ENCODE data around the gene GP1BB. TPM values are rescaled to one million over a fixed set of nuclear protein-coding genes. Genes with fewer than 3 reads are reported as not detected.
A peak's percentile ranks its signal among the peaks of the same experiment; 100 is the strongest.

GP1BB gene
- total RNA-seq, 4 donors from 2014 or later, result 3.3 to 5.9 (median 4.7) TPM

DNA sequence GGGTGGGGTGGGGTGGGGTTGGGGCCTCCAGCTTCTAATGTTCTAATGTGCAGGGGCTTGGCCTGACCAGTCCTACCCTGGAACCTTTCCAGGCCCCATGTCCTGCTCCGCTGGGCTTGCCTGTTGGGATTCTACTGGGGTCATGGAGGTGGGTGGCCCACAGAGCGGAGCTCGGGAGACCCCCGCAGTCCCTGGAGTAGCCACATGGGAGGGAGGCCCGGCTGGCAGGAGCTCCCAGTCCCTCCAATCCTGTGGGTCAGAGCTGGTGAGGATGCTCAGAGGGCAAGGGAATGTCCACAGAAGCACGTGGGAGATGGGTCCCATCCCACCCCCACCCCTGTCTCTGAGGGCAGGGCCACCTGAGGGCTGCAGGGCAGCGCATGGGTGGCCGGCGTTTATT, 6.2 kb upstream of the GP1BB start:
- Histone ChIP-seq H3K4me1 (peaks cover 0 to 41% (median 17%) of the 10 kb centered on the region in 4 donors), H3K4me3 (peak overlapping the region in 1 of 4 donors; percentile 56), H3K36me3 (peaks cover 0 to 19% (median 0%) of the 10 kb centered on the region in 3 donors), H3K27me3 (peaks cover 0 to 27% of the 10 kb centered on the region in 2 donors), H3K9me3 (no peaks in the 10 kb centered on the region), H3K27ac (no peak overlapping the region)
- no peak for DNase-seq (ENCODE audit: low spot score in 2 of 2)
- no peak for TF ChIP-seq EP300 (IDR thresholded peaks at IDR 0.05)
- no peak for TF ChIP-seq POLR2A (IDR thresholded peaks at IDR 0.05)
- no peak for TF ChIP-seq CTCF (IDR thresholded peaks at IDR 0.05)
- WGBS, 2 donors, result 79 to 95% methylated on average over 3 to 9 of the region's 9 CpGs

DNA sequence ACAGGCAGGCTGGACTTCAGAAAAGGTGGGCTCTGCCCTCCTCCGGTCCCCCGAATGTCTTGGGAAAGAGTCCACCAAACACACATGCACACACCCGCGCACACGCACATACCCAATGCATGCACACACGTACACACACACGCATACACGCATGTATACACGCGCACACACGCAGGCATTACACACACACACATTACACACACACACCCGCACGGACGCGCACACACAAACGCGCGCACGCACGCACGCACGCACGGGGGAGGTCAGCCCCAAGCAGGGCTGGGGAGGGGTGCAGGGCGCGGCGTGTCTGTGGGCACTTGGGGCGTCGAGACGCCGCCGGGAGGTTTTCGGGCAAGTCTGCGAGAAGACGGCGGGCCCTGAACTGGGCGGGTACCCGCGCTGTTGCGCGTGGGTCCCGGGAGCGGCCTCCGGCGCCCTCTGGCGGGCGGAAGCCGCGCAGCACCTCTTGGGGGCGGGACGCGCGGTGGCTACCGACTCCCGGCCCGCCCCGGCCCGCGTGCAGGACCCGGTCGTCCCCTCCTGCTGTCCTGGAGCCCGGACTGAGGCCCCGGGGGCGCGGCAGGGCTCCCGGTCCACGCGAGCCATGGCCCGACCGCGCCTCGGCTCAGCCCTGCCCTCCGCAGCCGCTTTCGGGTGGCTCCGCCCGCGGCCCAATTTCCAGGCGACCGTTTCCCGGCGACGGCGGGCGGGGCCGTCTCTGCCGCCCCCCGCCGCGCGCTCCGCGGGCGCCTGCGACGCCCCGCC, 5.5 kb upstream of the GP1BB start:
- Histone ChIP-seq H3K27me3 (peaks cover 0 to 34% of the 10 kb centered on the region in 2 donors), H3K4me3 (peak overlapping the region; percentile 36 to 64 (median 47)), H3K9me3 (no peaks in the 10 kb centered on the region), H3K36me3 (peaks cover 0 to 25% (median 0%) of the 10 kb centered on the region in 3 donors), H3K4me1 (peaks cover 0 to 45% (median 17%) of the 10 kb centered on the region in 4 donors), H3K27ac (peak overlapping the region in 2 of 4 donors; percentile 50 to 68)
- DNase-seq (ENCODE audit: low spot score in 2 of 2), result peak; percentile 53 to 60
- 10 to 18% methylated on average over 42 to 55 of the region's 96 CpGs for WGBS, 2 donors
- no peak for TF ChIP-seq POLR2A (IDR thresholded peaks at IDR 0.05)
- TF ChIP-seq CTCF (IDR thresholded peaks at IDR 0.05), result peak; percentile 98 to 99 (median 99)

DNA sequence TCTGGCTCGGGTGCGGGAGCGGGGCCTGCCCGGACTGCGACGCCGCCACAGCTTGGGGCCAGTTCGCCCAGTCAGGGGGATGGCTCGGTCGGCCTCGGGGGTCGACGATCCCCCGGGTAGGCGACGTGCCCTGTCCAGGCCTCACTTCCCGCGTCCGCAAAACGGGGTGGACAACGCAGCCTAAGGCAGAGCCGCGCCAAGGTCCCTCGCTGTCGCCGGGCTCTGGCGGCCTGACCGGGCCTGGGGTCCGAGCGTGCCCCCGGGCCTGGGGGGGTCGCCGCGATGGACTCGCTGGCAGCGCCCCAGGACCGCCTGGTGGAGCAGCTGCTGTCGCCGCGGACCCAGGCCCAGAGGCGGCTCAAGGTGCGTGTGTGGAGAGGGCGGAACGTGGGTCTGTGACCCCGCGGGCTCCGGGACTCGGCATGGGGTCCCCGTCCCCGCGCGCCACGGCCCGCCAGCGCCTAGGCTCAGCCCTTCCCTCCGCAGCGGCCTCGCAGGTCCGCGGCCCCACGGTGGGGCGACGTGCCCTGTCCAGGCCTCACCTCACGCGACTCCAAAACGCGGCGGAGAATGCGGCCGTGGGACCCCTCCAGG, 4.8 kb upstream of the GP1BB start:
- H3K4me3 ChIP-seq, result peak overlapping the region; percentile 36 to 64 (median 47)
- DNase-seq (ENCODE audit: low spot score in 2 of 2), result no peak
- peaks cover 0 to 26% (median 0%) of the 10 kb centered on the region in 3 donors for H3K36me3 ChIP-seq
- H3K9me3 ChIP-seq, result no peaks in the 10 kb centered on the region
- H3K4me1 ChIP-seq, result peaks cover 0 to 51% (median 20%) of the 10 kb centered on the region in 4 donors
- no peak for TF ChIP-seq POLR2A (IDR thresholded peaks at IDR 0.05)
- no peak for TF ChIP-seq EP300 (IDR thresholded peaks at IDR 0.05)
- no peak for TF ChIP-seq CTCF (IDR thresholded peaks at IDR 0.05)
- WGBS, 2 donors, result 0 to 2% methylated on average over 11 to 58 of the region's 70 CpGs
- H3K27me3 ChIP-seq, result peaks cover 0 to 40% of the 10 kb centered on the region in 2 donors
- peak overlapping the region in 2 of 4 donors; percentile 50 to 68 for H3K27ac ChIP-seq

- Histone ChIP-seq H3K36me3 (peaks cover 0 to 26% (median 0%) of the 10 kb centered on the region in 3 donors), H3K4me3 (peak overlapping the region in 3 of 4 donors; percentile 36 to 64 (median 56)), H3K4me1 (peaks cover 0 to 51% (median 20%) of the 10 kb centered on the region in 4 donors), H3K9me3 (no peaks in the 10 kb centered on the region), H3K27me3 (peaks cover 0 to 42% of the 10 kb centered on the region in 2 donors), H3K27ac (peak overlapping the region in 1 of 4 donors; percentile 68)
- TF ChIP-seq CTCF (IDR thresholded peaks at IDR 0.05) (no peak), POLR2A (IDR thresholded peaks at IDR 0.05) (no peak), EP300 (IDR thresholded peaks at IDR 0.05) (no peak)
- no peak for DNase-seq (ENCODE audit: low spot score in 2 of 2)
- WGBS, 2 donors, result 42 to 70% methylated on average over 8 to 17 of the region's 31 CpGs
These were observed 4.3 kb upstream of the GP1BB start for GRCh38 chr22:19719050-19719482.

All from tibial nerve (tissue), 4 donors.